SJSA1 (cell line): Measurements from ENCODE around the gene CXCL3. TPM values are rescaled to one million over a fixed set of nuclear protein-coding genes. Genes with fewer than 3 reads are reported as not detected.
A peak's percentile ranks its signal among the peaks of the same experiment; 100 is the strongest.

ENCODE experiments used
- DNase-seq, 2 experiments: peaks; one replicate each; pipeline ENCODE4 v3.0.0-alpha.2; 2015 to 2020; ENCODE audit warnings: low spot score in 2 of 2, low read depth in 1 of 2
- H3K27ac ChIP-seq: fragments of 250-450 bp; sonication (Bioruptor Pico); 2 replicates; pipeline ENCODE4 v1.5.1; 2020; ENCODE audit warnings: mild to moderate bottlenecking, moderate library complexity
- H3K27me3 ChIP-seq: fragments of 250-450 bp; sonication (Bioruptor Pico); replicated peaks from 2 replicates; pipeline ENCODE4 v1.5.1; 2020; ENCODE audit warnings: mild to moderate bottlenecking, moderate library complexity
- H3K36me3 ChIP-seq: fragments of 250-450 bp; sonication (Bioruptor Pico); 2 replicates; pipeline ENCODE4 v1.5.1; 2020; ENCODE audit warnings: mild to moderate bottlenecking
- H3K4me1 ChIP-seq: fragments of 250-450 bp; sonication (Bioruptor Pico); replicated peaks from 2 replicates; pipeline ENCODE4 v1.6.1; 2021; ENCODE audit warnings: mild to moderate bottlenecking
- H3K4me3 ChIP-seq: fragments of 250-450 bp; sonication (Bioruptor Pico); 2 replicates; pipeline ENCODE4 v1.5.1; 2020; ENCODE audit warnings: mild to moderate bottlenecking
- H3K9me3 ChIP-seq: fragments of 250-450 bp; sonication (Bioruptor Pico); replicated peaks from 2 replicates; pipeline ENCODE4 v1.5.1; 2020; ENCODE audit warnings: mild to moderate bottlenecking
- total RNA-seq: library from RNA; depleted of rRNA; stranded (reverse); fragments of >200 nt; shearing (Covaris generic); gene quantifications from 2 replicates; pipeline ENCODE4 v1.2.3, GENCODE V29; 2014

The CXCL3 gene
- total RNA-seq, 1 experiment from 2014 or later, result 0.34 TPM

DNA sequence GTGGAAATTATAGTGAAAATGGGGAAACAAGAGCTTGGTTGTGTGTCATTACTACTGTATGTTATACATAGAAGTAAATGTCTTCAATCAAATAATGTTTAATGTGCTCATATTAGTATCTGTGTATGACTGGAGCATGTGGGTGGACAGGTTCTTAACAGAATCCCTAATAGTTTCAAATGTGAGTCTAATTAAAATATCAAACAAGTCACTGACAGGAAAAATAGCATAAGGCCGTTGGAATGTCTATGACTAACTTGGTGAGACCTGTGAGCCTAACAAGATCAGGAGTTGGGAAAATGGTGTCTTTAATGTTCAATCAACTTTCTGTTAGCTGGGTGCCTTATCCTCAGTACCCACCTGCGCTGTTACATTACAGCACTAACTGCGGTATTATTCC lies 6.2 kb upstream of the CXCL3 start:
- H3K4me3 ChIP-seq, result no peak overlapping the region
- no peak for DNase-seq
- H3K27ac ChIP-seq, result no peak overlapping the region

GRCh38 chr4:74042681-74043080 lies 4.2 kb upstream of the CXCL3 start:
- Histone ChIP-seq H3K4me1 (peaks cover 7% of the 10 kb centered on the region; the same call in 1 of the 2 replicates), H3K27me3 (no peaks in the 10 kb centered on the region), H3K9me3 (no peaks in the 10 kb centered on the region), H3K4me3 (no peak overlapping the region), H3K27ac (no peak overlapping the region), H3K36me3 (no peaks in the 10 kb centered on the region)
- no peak for DNase-seq

More for the DNA sequence above, 6.2 kb upstream of the CXCL3 start:
- Histone ChIP-seq H3K9me3 (no peaks in the 10 kb centered on the region), H3K36me3 (no peaks in the 10 kb centered on the region), H3K27me3 (no peaks in the 10 kb centered on the region), H3K4me1 (peaks cover 7% of the 10 kb centered on the region; the same call in 1 of the 2 replicates)

GRCh38 chr4:74041418-74041817 lies 2.9 kb upstream of the CXCL3 start:
- Histone ChIP-seq H3K27ac (no peak overlapping the region), H3K36me3 (no peaks in the 10 kb centered on the region), H3K9me3 (no peaks in the 10 kb centered on the region), H3K4me3 (no peak overlapping the region), H3K4me1 (peaks cover 7% of the 10 kb centered on the region; the same call in 1 of the 2 replicates), H3K27me3 (no peaks in the 10 kb centered on the region)
- no peak for DNase-seq

GRCh38 chr4:74039315-74039763 lies 850 bp upstream of the CXCL3 start:
- peak overlapping the region; percentile 60 for H3K4me3 ChIP-seq
- no peaks in the 10 kb centered on the region for H3K36me3 ChIP-seq
- H3K4me1 ChIP-seq, result no peaks in the 10 kb centered on the region
- DNase-seq, result peak in 1 of 2 experiments; percentile 20
- no peaks in the 10 kb centered on the region for H3K9me3 ChIP-seq
- H3K27me3 ChIP-seq, result no peaks in the 10 kb centered on the region
- no peak overlapping the region for H3K27ac ChIP-seq

DNA sequence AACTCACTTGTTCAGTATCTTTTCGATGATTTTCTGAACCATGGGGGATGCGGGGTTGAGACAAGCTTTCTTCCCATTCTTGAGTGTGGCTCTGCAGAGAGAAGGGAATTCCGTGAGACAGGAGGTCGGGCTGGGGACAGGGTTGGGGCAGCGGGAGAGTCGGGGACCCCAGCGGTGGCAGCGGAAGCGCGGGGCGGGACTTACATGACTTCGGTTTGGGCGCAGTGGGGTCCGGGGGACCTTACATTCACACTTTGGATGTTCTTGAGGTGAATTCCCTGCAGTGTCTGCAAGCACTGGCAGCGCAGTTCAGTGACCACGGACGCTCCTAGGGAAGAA lies 434 bp downstream of the CXCL3 start:
- H3K27ac ChIP-seq, result no peak overlapping the region
- no peaks in the 10 kb centered on the region for H3K4me1 ChIP-seq
- no peaks in the 10 kb centered on the region for H3K27me3 ChIP-seq
- H3K9me3 ChIP-seq, result no peaks in the 10 kb centered on the region
- peak in 1 of 2 experiments; percentile 18 for DNase-seq
- no peaks in the 10 kb centered on the region for H3K36me3 ChIP-seq
- H3K4me3 ChIP-seq, result peak overlapping the region; percentile 60

DNA sequence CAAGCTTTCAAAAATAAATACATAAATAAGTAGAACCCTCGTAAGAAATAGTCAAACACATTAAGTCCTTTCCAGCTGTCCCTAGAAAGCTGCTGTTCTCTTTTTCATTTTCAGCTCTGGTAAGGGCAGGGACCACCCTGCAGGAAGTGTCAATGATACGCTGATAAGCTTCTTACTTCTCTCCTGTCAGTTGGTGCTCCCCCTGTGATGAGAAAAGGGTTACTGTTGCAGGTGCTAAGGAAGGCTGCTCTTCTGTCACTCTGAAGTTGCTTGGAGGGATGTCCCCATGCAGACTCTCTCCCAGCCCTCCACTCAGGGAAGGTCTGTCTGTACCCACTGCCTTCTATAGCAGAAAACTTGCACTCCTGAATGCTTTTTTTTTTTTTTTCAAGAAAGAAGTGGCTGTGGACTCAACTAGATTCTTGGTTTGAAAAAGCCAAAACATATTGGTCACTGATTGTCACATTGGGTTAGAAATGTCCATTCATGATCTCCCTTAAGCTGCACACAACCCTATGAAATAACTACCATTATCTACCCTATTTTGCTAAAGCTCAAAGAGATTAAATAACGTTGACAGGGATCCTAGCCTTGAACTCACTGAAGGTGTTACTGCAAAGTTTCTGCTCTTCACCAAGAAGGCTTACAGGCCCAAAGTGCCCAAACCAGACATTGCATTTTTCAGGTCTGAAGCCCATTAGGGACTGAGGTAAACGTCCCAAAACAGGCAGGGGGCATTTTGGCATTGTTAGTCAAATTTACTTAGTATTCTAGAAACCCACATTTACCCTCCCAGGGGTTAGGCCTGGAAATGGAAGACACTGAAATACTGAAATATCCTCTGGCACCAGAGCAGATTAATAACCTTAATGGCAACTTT lies 1.2 kb downstream of the CXCL3 start:
- Histone ChIP-seq H3K36me3 (no peaks in the 10 kb centered on the region), H3K9me3 (no peaks in the 10 kb centered on the region), H3K27ac (no peak overlapping the region), H3K27me3 (no peaks in the 10 kb centered on the region), H3K4me1 (no peaks in the 10 kb centered on the region), H3K4me3 (no peak overlapping the region)
- DNase-seq, result no peak

DNA sequence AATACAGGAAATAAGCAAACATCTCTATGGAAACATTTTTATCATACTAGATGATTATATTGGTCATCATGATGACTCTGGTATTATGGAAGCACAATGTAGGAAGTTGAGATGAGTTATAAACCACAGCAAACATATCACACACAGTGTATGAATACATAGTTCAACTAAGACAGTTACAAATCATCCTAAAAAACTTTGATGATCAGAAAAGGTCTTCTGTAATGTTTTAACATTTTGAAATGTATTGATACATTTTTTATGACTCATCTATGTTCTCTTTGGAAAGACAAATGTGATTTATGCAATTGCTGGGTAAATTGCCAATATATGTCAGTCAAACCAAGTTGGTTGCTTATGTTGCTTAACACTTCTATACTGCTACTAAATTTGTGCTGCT lies 4.8 kb downstream of the CXCL3 start:
- Histone ChIP-seq H3K36me3 (no peaks in the 10 kb centered on the region), H3K4me1 (no peaks in the 10 kb centered on the region), H3K27ac (no peak overlapping the region), H3K27me3 (no peaks in the 10 kb centered on the region), H3K4me3 (no peak overlapping the region), H3K9me3 (no peaks in the 10 kb centered on the region)
- DNase-seq, result no peak

DNA sequence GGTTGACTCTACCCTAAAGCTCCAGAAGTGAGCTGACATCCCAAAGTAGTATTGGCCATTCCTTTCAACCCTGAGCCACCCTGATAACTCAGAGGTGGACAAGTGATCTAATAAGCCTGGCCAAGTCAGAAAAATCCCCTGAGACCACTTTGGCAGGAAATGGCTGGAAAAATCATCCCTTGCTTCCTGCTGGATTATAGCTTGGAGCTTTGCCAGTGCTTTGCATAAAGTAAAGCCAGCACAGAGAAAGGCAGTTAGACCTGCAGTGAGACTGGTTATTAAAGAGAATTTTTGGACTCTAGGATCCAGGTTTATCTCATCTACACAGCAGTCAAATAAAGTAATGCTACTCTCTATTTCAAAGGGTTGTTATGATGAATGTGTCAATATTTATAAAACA lies 6.4 kb downstream of the CXCL3 start:
- Histone ChIP-seq H3K36me3 (no peaks in the 10 kb centered on the region), H3K27me3 (no peaks in the 10 kb centered on the region), H3K4me3 (no peak overlapping the region), H3K9me3 (no peaks in the 10 kb centered on the region), H3K27ac (no peak overlapping the region), H3K4me1 (no peaks in the 10 kb centered on the region)
- DNase-seq, result no peak

DNA sequence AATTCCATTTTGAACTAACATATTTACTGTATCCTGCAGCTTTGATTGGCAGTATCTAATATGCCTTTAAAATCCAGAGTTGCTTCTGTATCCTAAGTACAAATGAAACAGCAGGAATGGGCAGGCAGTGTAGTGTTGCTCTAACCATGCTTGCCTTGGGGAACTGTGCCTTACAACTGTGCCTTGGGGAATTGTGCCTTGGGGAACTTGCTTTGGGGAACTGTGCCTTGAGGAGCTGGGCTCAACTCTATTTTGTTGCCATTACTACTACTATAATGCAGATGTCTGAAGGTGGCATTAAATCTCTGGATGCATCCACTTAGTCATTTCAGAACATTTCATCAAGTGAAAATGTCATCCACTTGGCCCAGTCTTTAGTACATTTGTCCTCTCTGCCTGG lies 6.9 kb downstream of the CXCL3 start:
- H3K36me3 ChIP-seq, result no peaks in the 10 kb centered on the region
- H3K4me3 ChIP-seq, result no peak overlapping the region
- no peaks in the 10 kb centered on the region for H3K4me1 ChIP-seq
- no peaks in the 10 kb centered on the region for H3K27me3 ChIP-seq
- H3K27ac ChIP-seq, result no peak overlapping the region
- H3K9me3 ChIP-seq, result no peaks in the 10 kb centered on the region
- DNase-seq, result no peak

DNA sequence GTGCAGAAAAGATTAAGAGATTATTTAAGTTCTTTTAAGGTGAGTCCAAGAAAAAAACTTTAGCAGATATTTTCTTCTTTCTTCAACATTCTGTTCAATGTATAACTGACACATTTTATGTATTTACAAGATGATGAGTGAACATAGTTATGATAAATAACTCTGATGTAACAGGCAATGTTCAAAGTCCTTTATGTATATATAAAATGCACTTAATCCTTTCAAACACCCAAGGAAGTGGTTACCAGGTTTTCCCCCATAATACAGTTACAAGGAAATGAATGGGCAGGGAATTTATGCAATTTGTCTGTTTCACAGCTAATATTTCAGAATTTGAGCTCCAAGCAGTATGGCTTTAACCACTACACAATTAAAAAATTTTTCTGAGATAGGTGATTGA lies 8.2 kb downstream of the CXCL3 start:
- Histone ChIP-seq H3K36me3 (no peaks in the 10 kb centered on the region), H3K4me3 (no peak overlapping the region), H3K4me1 (no peaks in the 10 kb centered on the region), H3K9me3 (no peaks in the 10 kb centered on the region), H3K27me3 (no peaks in the 10 kb centered on the region), H3K27ac (no peak overlapping the region)
- no peak for DNase-seq

DNA sequence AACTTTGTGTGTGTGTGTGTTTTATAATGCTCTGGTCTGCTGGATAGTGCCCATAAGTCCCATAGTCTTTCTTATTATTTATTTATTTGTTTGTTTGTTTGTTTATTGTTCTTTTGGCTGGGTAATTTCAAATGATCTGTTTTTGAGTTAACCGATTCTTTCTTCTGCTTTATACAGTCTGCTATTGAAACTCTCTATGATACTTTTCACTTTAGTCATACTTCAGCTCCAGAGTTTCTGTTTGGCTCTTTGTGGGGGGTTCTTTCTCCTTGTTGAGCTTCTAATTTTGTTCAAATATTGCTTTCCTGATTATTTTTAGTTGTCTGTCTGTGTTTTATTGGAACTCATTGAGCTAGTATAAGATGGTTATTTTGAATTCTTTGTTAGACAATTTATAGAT lies 10.0 kb downstream of the CXCL3 start:
- Histone ChIP-seq H3K4me3 (no peak overlapping the region), H3K4me1 (no peaks in the 10 kb centered on the region), H3K27ac (no peak overlapping the region), H3K36me3 (no peaks in the 10 kb centered on the region), H3K27me3 (no peaks in the 10 kb centered on the region), H3K9me3 (no peaks in the 10 kb centered on the region)
- DNase-seq, result no peak

- H3K4me1 ChIP-seq, result no peaks in the 10 kb centered on the region
- no peak overlapping the region for H3K4me3 ChIP-seq
- no peaks in the 10 kb centered on the region for H3K9me3 ChIP-seq
- no peak for DNase-seq
- H3K27me3 ChIP-seq, result no peaks in the 10 kb centered on the region
- no peaks in the 10 kb centered on the region for H3K36me3 ChIP-seq
- no peak overlapping the region for H3K27ac ChIP-seq
Measured at GRCh38 chr4:74023709-74024108, 14.8 kb downstream of the CXCL3 start.

GRCh38 chr4:74021601-74022000 lies 16.9 kb downstream of the CXCL3 start:
- no peak for DNase-seq

GRCh38 chr4:74018771-74019170 lies 19.7 kb downstream of the CXCL3 start:
- Histone ChIP-seq H3K27me3 (no peaks in the 10 kb centered on the region), H3K4me1 (no peaks in the 10 kb centered on the region), H3K4me3 (no peak overlapping the region), H3K36me3 (no peaks in the 10 kb centered on the region), H3K27ac (no peak overlapping the region), H3K9me3 (no peaks in the 10 kb centered on the region)
- DNase-seq, result no peak

More at GRCh38 chr4:74021601-74022000, 16.9 kb downstream of the CXCL3 start:
- Histone ChIP-seq H3K4me1 (no peaks in the 10 kb centered on the region), H3K36me3 (no peaks in the 10 kb centered on the region), H3K27ac (no peak overlapping the region), H3K27me3 (no peaks in the 10 kb centered on the region), H3K4me3 (no peak overlapping the region), H3K9me3 (no peaks in the 10 kb centered on the region)
